PC-9 (cell line): ENCODE measurements around the gene VSTM2L.

Experiments used
- CTCF ChIP-seq: fragments of 200-600 bp; sonication (generic); conservative IDR thresholded peaks from 2 replicates; pipeline ENCODE4 v1.6.1; 2017; ENCODE audit warnings: mixed run types, antibody characterized with exemption, mild to moderate bottlenecking, moderate library complexity
- EZH2 ChIP-seq: fragments of 200-600 bp; sonication (generic); IDR thresholded peaks from 2 replicates; pipeline ENCODE4 v1.8.0; 2017; ENCODE audit warnings: antibody characterized with exemption, low read depth

- TF ChIP-seq CTCF (no peak), EZH2 (no peak)
Observed at GRCh38 chr20:37927410-37928095, 24.6 kb downstream of the VSTM2L start.
